GM19351 (cell line): ENCODE results near the gene TBCD.

Experiments used
- ATAC-seq: cut with Tn5 transposase; IDR thresholded peaks from one replicate; pipeline ENCODE4 v1.9.1; 2021; ENCODE audit warnings: mild to moderate bottlenecking, moderate library complexity; ENCODE audit not compliant: unreplicated experiment

The TBCD gene

DNA sequence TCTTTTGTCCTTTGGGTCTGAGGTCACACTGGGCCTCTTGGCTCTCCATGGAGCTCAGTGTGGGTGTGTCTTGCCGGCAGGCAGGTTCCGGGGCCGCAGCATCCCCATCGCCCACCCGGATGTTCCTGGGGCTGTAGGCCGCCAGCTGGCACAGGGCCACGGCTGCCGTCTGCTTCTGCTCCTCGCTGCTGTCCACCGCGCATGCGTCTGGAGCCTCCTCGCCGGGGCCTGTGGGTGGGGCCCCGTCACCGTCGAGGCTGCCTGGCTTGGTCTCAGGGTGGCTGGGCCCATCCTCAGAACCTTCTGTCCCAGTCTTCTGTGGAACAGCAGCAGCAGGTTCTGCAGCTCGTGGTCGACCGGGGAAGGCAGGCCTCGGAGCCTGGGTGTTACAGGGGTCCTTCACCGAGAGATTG is 78.4 kb downstream of the TBCD start:
- no peak for ATAC-seq

DNA sequence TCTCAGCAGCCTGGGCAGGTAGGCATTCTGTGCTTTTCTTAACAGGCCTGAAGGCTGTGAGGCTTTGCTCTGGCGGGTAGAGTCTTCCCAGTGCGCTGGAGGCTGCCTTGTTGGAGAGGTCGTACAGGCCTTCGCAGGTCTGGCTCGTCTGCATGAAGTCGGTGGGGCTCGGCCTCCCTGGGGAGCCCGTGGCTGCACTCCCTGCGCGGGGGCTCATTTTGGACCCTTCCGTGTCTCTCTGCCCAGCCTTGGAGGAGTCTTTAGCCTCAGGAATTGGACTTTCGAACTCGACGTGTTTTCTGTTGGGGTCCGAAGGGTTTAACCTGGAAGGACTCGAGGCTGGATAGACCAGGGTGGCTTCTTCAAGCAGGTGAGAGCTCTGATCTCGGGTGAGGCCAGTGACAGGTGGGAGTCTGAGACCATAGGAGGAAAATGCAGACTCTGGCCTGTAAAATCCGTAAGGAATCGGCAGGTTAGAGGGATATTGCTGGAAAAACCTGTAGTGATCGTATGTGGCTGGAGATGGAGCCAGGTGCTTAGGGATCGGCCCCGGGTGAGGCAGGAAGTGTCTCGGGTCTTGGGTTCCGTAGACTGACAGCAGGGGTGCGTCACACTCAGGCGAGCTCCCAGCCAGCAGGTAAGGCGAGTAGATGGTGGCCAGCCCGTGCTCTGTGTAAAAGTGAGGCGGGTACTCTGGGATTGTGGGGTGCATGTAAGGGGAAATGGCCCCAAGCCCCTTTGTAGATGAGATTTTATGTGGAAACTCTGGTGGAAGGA is 79.4 kb downstream of the TBCD start:
- ATAC-seq, result no peak

DNA sequence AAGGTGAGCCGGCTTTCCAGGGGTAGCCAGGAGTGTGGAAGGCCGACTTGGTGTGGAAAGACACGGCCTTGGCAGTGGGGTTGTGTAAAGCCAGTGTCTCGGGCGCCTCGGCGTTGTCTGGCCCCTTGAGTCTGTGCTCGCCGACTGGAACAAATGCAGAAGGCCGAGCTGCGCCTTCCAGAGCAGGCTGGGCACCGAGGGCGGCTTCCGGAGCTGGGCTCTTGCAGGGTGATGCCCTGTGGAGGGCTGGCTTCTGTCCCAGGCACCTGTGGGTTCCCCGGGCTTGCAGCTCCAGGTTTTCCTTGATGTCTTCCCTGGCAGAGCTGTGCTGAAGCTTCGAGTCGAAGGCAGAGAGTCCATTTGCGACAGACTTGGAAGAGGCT is 79.9 kb downstream of the TBCD start:
- no peak for ATAC-seq

DNA sequence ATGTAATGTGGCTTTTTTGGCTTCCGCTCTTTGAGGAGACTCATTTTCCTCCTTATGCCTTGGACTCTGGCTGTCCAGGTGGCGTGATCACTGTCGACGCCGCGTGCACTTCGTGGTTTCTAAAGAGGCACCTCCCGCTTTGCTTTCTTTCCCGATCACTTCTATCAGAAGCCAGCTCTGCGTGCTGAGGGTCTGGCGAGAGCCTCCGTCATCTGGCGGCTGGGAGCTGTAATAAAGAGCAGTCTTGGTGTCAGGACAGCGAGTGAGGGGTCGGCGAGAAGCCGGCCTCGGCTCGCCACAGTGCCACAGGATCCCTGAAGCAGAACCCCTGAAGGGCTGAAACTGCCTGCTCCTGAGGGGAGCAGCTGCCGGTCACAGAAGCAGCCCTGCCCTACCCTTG is 80.5 kb downstream of the TBCD start:
- ATAC-seq, result no peak

DNA sequence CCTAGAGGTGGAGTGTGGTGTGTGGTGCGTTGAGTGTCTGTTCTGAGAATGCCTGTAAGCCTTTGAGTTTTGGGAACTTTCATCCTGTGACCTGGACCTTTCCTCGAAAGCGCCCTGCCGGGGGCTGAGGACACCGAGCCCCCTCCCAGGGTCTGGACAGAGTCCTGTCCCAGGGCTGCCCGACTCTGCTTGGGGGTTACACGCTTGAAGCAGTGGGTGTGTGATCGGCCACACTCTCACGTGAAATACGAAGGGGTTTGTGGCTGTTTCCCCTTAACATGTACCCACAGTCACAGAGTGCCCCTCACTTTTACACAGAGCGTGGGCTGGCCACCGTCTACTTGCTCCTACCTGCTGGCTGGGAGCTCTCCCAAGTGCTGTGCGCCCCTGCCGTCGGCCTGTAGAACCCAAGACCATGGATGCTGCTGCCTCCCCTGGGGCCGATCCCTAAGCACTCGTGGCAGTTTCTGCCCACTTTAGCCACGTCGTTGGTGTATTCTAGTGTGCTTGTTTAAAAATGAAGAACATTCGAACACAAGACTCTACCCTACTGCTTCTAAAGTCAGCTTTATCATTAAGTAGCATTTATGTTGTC is 81.1 kb downstream of the TBCD start:
- ATAC-seq, result no peak

DNA sequence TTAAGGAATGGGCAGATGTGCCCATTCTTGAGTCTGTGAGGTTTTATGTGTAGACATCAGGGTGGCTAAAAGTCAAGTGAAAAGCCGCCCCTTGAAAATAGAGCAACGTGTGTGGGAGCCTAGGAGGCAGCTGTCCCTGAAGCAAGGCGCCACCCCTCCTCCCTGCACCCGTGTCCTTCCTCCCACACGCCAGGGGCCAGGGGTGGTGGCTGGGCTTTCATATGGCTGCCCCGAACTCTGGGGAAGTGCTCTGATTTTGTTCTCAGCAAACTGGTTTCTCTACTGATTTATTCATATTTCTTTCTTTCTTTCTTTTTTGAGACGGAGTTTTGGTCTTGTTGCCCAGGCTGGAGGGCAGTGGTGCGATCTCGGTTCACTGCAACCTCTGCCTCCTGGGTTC is 83.3 kb downstream of the TBCD start:
- no peak for ATAC-seq

DNA sequence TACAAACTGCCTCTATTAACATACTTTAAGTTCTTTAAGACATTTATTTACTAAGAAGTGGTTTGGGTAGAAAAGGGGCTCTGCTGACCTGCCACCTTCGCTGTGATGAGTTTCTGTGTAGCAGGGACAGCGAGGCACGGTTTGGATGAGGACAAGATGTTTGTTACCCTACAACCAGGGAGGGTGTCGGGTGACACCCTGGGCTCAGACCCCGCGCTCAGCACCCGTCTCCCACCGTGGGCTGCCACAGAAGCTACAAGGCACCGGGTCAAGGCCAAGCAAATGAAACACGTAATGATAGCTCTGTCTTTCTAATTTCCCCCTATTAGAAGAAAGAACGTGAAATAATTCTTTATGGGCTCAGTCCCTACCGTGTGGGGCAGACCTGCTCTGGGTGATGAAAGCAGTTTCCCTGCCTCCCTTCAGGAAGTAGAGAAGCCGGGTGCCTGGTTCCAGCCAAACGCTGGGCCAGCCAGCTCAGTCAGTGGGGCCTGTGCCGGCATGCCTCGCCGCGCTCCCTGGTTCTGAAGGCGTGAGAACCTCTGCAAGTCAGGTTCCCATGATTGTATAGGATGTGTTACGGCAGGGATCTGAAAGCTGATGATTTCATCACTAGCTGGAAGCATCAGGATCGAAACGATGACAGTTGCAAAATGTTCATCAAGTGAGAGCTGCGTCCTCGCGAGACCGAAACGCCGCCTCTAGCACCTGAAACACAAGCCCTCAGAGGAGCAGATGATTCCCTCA is 84.1 kb downstream of the TBCD start:
- ATAC-seq, result no peak

DNA sequence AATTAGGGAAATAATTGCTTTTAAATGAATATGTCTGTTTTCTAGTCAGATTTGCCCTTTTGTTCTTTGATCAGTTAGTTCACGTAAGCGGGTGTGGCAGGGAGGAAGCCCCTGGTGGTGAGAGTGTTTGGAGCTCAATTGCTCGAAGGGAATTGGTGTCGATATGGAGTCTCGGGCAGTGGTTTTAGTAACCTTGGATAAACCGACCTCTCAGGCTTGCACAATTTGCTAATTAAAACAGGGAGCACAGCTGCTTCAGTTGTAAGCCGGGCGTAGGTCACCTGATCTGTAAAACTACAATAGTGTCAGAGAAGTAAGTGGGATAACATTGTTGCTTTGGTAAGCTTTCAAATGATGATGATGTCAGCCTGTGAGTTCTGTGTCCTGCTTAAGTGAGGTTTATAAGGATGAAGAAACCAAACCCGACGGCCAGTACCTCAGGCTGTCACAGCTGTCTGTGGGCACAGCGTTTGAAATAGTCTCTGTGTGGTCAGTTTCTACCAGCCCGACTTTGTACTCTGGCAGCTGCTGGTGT is 85.0 kb downstream of the TBCD start:
- no peak for ATAC-seq

DNA sequence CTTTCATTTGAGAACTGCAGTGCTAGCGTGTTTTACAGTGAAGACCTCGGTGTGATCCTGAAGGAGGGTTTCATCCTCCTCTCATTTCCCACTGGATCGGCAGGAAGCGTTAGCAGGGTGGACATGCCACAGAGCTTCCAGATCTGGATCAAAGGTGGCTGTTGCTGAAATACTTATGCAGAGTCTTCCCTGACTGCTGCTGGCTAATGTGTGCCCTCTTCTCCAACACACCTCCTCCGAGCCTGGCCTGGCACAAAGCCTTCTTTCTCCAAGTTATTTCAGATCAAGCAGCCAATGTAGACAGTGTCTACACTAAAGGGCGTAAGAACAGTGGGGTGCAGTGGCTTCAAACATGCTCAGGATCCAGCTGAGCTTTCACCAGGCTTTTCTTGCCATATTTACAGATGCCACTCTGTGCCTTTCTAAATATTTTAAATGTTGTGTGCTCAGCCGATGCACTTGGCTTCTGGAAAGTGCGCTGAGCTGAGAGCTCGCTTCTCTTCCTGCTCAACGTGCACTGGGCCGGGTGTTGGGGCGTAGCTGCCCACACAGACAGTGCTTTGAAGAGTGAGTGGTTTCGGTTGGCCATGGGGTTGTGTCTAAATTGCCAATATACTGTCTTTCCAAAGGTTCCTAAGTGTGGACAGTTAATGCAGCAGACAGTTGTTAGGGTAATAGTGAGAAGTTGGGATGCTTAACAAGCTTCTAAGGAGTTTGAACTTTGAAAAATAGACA is 85.9 kb downstream of the TBCD start:
- ATAC-seq, result no peak

DNA sequence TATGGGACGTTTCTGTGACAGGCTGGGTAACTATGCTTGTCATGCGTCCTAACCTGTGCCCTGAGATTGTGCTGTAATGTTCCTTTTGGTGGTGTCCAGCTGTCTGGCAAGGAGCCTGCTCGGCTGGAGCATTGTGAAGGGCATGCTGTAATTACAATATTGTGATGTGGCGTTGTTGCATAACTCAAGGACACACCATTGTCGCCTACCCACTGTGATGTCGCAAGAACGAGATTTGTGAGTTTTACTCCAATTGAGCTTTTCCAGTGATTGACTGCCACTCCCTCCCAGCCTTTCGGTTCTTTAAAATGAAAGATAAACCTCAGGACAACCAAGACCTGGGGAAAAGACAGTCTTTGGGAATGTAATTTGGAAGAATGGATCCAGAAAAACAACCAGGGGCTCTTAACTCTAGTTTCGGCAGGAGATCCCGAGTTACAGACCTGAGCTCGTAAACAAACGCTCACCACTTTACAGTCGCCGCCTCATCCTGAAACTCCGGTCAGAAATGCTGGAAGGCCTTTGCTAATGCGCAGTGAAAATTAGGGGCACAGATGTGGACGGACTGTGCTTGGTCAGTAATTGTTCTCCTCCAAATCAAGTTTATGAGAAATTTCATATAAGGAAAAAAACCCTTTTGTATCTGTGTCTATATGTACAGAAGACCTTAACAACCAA is 86.7 kb downstream of the TBCD start:
- ATAC-seq, result no peak

DNA sequence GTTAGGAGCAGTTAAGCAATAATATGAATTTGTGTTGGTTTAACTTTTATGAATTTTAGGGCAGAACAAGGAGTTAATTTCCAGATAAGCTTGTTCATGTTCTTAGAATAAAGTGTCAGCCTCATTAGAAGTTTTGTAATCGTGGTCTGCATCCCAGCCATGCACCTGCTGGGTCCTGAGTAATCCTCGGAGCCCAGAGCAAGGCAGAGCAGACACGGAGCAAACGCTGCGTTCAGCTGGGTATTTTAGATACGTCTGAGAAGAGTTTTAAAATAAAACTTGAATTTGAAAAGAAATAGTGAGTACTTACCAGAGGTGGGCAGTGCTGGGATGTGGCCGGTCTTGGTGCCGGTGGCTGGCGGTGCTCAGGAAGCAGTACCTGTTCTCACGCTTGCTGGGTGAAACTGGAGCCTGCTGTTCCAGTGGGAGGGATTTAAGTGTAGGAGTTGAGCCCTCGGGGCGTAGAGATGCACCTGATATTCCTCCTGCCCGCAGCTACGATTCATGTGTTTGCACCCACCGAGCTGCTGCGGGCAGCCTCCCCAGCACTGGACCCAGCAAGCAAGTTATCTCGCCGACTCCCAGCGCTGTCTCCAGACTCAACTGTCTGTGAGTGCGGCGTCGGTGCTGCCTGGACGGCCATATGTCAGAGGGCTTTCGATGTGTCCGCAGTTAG is 87.9 kb downstream of the TBCD start, which contains the start of gene ZNF750:
TSS of gene ZNF750 (minus strand) at position 406 of the 676 bp plus-strand sequence. CDS start 7,568 bp downstream, outside the sequence.
- ATAC-seq, result no peak

DNA sequence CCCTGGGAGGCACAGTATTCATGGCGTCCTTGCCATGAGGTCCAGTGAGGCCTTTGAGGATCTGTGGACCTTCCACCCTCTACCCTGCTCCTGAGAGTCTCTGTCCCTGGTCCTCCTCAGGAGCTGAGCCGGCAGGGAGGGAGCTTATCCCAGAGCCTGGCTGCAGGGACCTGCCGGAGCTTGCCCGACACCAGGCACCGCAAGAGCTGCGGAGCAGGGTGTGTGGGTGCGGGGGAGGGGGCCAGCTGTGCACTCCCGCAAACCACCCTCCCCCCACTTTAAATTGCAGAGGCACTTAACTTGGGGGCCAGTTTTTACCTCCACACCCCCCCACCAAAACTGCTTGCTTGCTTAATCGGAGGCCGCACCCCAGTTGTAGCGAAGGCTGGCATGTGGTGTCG is 88.6 kb downstream of the TBCD start:
- ATAC-seq, result no peak

DNA sequence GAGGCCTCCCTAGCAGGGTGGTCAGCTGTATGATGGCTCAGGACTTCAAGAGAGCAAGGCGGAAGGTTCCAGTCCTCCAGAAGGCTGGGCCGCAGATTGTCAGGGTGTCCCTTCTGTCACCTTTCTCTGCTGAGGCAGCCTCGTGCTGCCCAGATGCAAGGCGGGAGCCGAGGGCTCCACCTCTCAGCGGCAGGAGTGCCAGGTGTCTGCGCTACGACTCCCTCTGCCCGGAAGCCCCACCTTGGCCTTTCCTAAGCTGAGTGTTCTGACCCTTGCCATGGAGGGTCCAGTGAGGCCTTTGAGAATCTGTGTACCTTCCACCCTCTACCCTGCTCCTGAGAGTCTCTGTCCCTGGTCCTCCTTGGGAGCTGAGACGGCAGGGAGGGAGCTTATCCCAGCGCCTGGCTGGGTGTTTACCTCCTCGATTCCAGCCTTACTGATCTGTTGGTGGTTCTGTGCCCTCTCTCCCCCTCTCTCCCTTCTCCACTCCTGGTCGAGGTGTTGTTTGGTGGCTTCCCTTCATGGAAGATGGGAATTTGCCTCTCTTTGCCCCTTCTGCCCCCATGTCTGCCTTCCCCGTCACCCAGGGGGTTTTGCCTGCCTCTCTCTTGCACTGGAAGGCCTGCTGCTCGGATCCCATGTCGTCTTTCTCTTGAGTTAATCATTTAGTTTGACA is 90.2 kb downstream of the TBCD start:
- no peak for ATAC-seq

DNA sequence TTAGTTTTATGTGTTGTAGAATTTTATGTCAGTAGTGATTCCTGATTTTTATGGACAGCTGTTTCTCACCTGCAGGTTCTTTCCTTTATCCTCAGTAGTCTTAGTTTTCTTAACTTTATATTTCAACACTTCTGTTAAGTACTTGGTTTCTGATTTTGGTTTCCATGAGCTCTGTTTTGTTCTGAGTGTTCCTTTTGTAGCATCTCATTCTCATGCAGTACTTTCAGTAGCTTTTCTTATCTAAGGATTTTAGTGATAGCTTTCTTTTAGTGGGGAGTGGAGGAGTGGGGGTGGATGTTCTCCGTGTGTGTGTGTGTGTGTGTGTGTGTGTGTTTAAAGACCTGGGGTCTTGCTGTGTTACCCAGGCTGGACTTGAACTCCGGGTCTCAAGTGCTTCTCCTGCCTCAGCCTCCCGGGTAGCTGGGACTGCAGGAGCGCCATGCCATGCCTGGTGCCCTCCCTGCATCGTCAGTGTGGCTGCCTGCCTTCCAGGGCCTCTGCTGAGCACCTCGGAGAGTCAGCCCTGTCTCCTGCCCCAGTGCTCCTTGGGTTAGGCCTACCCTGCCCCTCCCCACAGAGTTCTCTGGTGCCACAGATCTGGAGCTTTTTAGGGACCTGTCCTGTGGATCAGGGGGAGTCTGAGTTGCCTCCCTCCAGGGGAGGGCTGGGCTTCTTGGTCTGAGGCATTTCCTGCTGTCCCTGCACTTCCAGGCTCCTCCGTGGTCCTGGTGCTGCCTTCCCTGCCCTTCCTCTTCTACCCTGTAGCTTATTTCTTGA is 92.2 kb downstream of the TBCD start:
- ATAC-seq, result no peak

DNA sequence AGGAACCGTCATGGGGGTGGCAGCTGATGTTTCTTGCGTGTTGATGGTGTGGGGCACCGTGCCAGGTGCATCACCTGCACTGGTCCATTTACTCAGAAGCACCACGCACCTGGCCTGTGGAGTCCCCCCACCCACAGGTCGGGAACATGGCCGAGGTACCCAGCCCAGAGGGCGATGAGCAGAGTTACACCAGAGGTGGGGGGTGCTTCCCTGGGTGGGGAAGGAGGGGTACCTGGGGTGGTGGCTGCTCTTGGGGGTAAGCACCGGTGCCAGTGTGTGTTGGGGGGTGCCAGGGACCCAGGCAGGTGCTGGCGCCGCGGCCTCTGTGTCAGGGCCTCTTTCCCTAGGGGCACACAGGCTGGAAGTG is 92.9 kb downstream of the TBCD start:
- ATAC-seq, result no peak

DNA sequence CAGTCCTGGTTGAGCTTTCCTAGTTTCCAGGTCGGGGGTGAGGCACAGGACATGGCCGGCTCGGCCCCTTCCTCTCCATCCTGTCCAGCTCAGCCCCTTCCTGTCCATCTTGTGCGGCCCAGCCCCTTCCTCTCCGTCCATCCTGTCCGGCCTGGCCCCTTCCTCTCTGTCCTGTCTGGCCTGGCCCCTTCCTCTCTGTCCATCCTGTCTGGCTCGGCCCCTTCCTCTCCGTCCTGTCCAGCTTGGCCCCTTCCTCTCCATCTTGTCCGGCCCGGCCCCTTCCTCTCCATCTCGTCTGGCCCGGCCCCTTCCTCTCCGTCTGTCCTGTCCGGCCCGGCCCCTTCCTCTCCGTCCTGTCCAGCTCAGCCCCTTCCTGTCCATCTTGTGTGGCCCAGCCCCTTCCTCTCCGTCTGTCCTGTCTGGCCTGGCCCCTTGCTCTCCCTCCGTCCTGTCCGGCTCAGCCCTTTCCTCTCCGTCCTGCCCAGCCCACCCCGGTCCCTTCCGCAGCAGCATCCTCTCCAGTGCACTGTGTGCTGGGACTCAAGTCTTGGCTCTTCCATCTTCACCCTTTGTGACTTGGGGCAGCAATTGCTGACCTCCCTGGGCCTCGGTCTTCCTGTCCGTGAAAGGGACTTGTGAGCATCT is 93.4 kb downstream of the TBCD start:
- ATAC-seq, result no peak

DNA sequence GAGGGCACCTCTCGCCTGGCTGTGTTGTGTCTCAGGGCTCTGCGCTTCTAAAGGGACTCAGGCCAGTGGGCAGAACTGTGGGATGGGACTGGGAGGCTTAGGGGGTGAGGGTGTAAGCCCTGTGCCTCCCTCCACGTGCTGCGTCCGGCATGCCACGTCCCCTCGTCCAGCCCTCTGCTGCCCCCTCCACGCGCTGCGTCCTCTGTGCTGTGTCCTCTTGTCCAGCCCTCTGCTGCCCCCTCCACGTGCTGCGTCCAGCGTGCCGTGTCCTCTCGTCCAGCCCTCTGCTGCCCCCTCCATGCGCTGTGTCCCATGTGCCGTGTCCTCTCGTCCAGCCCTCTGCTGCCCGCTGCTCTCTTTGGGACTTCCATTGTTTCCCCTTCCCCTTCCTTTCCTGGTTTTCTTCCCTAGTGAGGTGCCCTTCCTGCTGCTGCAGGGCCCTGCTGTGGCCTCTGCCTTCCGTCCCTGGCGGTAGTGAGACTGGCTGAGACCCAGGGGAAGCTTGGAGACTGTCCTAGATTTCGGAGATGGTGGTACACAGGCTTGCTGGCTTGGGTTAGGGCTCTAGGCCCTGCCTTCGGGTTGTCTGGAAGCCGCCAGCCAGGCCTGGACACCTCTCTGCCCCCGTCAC is 94.3 kb downstream of the TBCD start:
- ATAC-seq, result no peak
